HG02763 (cell line): Measurements from ENCODE around the gene AEBP1.

Source experiments
- ATAC-seq: cut with Tn5 transposase; IDR thresholded peaks from one replicate; pipeline ENCODE4 v1.9.1; 2021; ENCODE audit warnings: mild to moderate bottlenecking, moderate library complexity; ENCODE audit not compliant: unreplicated experiment

Gene AEBP1

GRCh38 chr7:44084701-44085100 lies 19.4 kb upstream of the AEBP1 start:
- ATAC-seq, result no peak

GRCh38 chr7:44085546-44085945 lies 18.6 kb upstream of the AEBP1 start:
- no peak for ATAC-seq

- no peak for ATAC-seq
These were observed 17.5 kb upstream of the AEBP1 start for GRCh38 chr7:44086627-44087026.

- ATAC-seq, result no peak
These were observed 16.0 kb upstream of the AEBP1 start for GRCh38 chr7:44087911-44088838.

GRCh38 chr7:44093102-44093641 lies 11.0 kb upstream of the AEBP1 start:
- ATAC-seq, result no peak

GRCh38 chr7:44094365-44094764 lies 9.8 kb upstream of the AEBP1 start:
- no peak for ATAC-seq

GRCh38 chr7:44094883-44095592 lies 9.1 kb upstream of the AEBP1 start:
- no peak for ATAC-seq

GRCh38 chr7:44095781-44096180 lies 8.4 kb upstream of the AEBP1 start:
- ATAC-seq, result no peak

- no peak for ATAC-seq
These were observed 7.7 kb upstream of the AEBP1 start for GRCh38 chr7:44096326-44096881.

- ATAC-seq, result peak; percentile 67
These were observed 6.8 kb upstream of the AEBP1 start for GRCh38 chr7:44097064-44097932.

- ATAC-seq, result no peak
These were observed 5.8 kb upstream of the AEBP1 start for GRCh38 chr7:44098092-44099068.

- ATAC-seq, result no peak
These were observed 4.5 kb upstream of the AEBP1 start for GRCh38 chr7:44099669-44100068.

- no peak for ATAC-seq
These were observed 3.5 kb upstream of the AEBP1 start for GRCh38 chr7:44100458-44101302.

- no peak for ATAC-seq
These were observed 2.7 kb upstream of the AEBP1 start for GRCh38 chr7:44101303-44101965.

- ATAC-seq, result no peak
These were observed 1.9 kb upstream of the AEBP1 start for GRCh38 chr7:44101966-44102845.

GRCh38 chr7:44102846-44103565 lies 1.1 kb upstream of the AEBP1 start:
- no peak for ATAC-seq
